ENCODE measurements around the gene PLCH2.

Gene PLCH2

GRCh38 chr1:2518528-2518927 lies 42.4 kb downstream of the PLCH2 start:
- Histone ChIP-seq H3K27ac (no peak overlapping the region), H3K36me3 (replicated peaks) (peaks cover 63% of the 10 kb centered on the region), H3K27me3 (replicated peaks) (no peaks in the 10 kb centered on the region), H3K4me3 (ENCODE audit: low read depth, low read length) (no peak overlapping the region)
- in situ Hi-C loops (cut with HindIII; ENCODE audit: low pct_ligation_motif_present, low sequenced_read_pairs), result loop anchor here (25.0 kb wide), 1 partner anchor 106 kb away; the partner anchor contains the start of gene PEX10
- DNase-seq, result no peak
- TF ChIP-seq CTCF (IDR thresholded peaks at IDR 0.05; ENCODE audit: low read depth, low read length, missing control alignments), result no peak

GRCh38 chr1:2519029-2519685 lies 43.1 kb downstream of the PLCH2 start:
- DNase-seq, result no peak
- H3K27ac ChIP-seq, result no peak overlapping the region
- no peak overlapping the region for H3K4me3 ChIP-seq (ENCODE audit: low read depth, low read length)
- in situ Hi-C loops (cut with HindIII; ENCODE audit: low pct_ligation_motif_present, low sequenced_read_pairs), result loop anchor here (25.0 kb wide), 1 partner anchor 107 kb away; the partner anchor contains the start of gene PEX10
- peaks cover 57% of the 10 kb centered on the region for H3K36me3 ChIP-seq (replicated peaks)
- H3K27me3 ChIP-seq (replicated peaks), result no peaks in the 10 kb centered on the region
- no peak for TF ChIP-seq CTCF (IDR thresholded peaks at IDR 0.05; ENCODE audit: low read depth, low read length, missing control alignments)

GRCh38 chr1:2519729-2520128 lies 43.6 kb downstream of the PLCH2 start:
- Histone ChIP-seq H3K27ac (no peak overlapping the region), H3K27me3 (replicated peaks) (no peaks in the 10 kb centered on the region), H3K4me3 (ENCODE audit: low read depth, low read length) (no peak overlapping the region), H3K36me3 (replicated peaks) (peaks cover 55% of the 10 kb centered on the region)
- no peak for TF ChIP-seq CTCF (IDR thresholded peaks at IDR 0.05; ENCODE audit: low read depth, low read length, missing control alignments)
- DNase-seq, result no peak
- in situ Hi-C loops (cut with HindIII; ENCODE audit: low pct_ligation_motif_present, low sequenced_read_pairs), result loop anchor here (25.0 kb wide), 1 partner anchor 107 kb away; the partner anchor contains the start of gene PEX10

GRCh38 chr1:2520206-2520605 lies 44.1 kb downstream of the PLCH2 start:
- TF ChIP-seq CTCF (IDR thresholded peaks at IDR 0.05; ENCODE audit: low read depth, low read length, missing control alignments), result no peak
- in situ Hi-C loops (cut with HindIII; ENCODE audit: low pct_ligation_motif_present, low sequenced_read_pairs), result loop anchor here (25.0 kb wide), 1 partner anchor 108 kb away; the partner anchor contains the start of gene PEX10
- Histone ChIP-seq H3K27me3 (replicated peaks) (no peaks in the 10 kb centered on the region), H3K36me3 (replicated peaks) (peaks cover 50% of the 10 kb centered on the region), H3K4me3 (ENCODE audit: low read depth, low read length) (no peak overlapping the region), H3K27ac (no peak overlapping the region)
- no peak for DNase-seq

GRCh38 chr1:2520806-2521205 lies 44.7 kb downstream of the PLCH2 start:
- H3K4me3 ChIP-seq (ENCODE audit: low read depth, low read length), result no peak overlapping the region
- H3K27me3 ChIP-seq (replicated peaks), result no peaks in the 10 kb centered on the region
- H3K27ac ChIP-seq, result no peak overlapping the region
- DNase-seq, result no peak
- peaks cover 44% of the 10 kb centered on the region for H3K36me3 ChIP-seq (replicated peaks)
- no peak for TF ChIP-seq CTCF (IDR thresholded peaks at IDR 0.05; ENCODE audit: low read depth, low read length, missing control alignments)
- in situ Hi-C loops (cut with HindIII; ENCODE audit: low pct_ligation_motif_present, low sequenced_read_pairs), result loop anchor here (25.0 kb wide), 1 partner anchor 109 kb away; the partner anchor contains the start of gene PEX10
